Liver (tissue), 9 donors: ENCODE results near the gene LRRC32. TPM values are rescaled to one million over a fixed set of nuclear protein-coding genes. Genes with fewer than 3 reads are reported as not detected.
A peak's percentile ranks its signal among the peaks of the same experiment; 100 is the strongest.

Experiments used
- DNase-seq: peaks from one replicate; pipeline ENCODE4 v3.0.0-alpha.2; 2017; ENCODE audit warnings: low spot score
- H3K27ac ChIP-seq, 2 donors: one replicate each; pipeline ENCODE4 v1.7.0; 2013; ENCODE audit warnings: inconsistent platforms in 2 of 2, low read length in 2 of 2, control low read depth in 1 of 2, low read depth in 1 of 2, mild to moderate bottlenecking in 1 of 2
- H3K27me3 ChIP-seq, 4 donors: one replicate each; pipeline versions ENCODE4 v1.6.1 to v1.7.0; 2013; ENCODE audit warnings: low read length in 3 of 4, inconsistent platforms in 1 of 4, mild to moderate bottlenecking in 1 of 4, moderate library complexity in 1 of 4; ENCODE audit not compliant: control insufficient read depth in 4 of 4, insufficient read depth in 4 of 4
- H3K36me3 ChIP-seq, 4 donors: one replicate each; pipeline versions ENCODE4 v1.6.1 to v1.7.0; 2013; ENCODE audit warnings: low read length in 3 of 4, mild to moderate bottlenecking in 3 of 4, low read depth in 1 of 4, moderate library complexity in 1 of 4; ENCODE audit not compliant: control insufficient read depth in 4 of 4, insufficient read depth in 3 of 4
- H3K4me1 ChIP-seq, 4 donors: one replicate each; pipeline versions ENCODE4 v1.6.1 to v1.7.0; 2013; ENCODE audit warnings: low read length in 3 of 4, mild to moderate bottlenecking in 3 of 4, moderate library complexity in 1 of 4; ENCODE audit not compliant: control insufficient read depth in 4 of 4, insufficient read depth in 4 of 4
- H3K4me3 ChIP-seq, 3 donors: one replicate each; pipeline versions ENCODE4 v1.6.1 to v1.7.0; 2013; ENCODE audit warnings: low read length in 3 of 3, control low read depth in 1 of 3, low read depth in 1 of 3, mild to moderate bottlenecking in 1 of 3
- H3K9ac ChIP-seq, 2 donors: one replicate each; pipeline ENCODE4 v1.7.0; 2013; ENCODE audit warnings: low read length in 2 of 2, mild to moderate bottlenecking in 2 of 2, moderate library complexity in 2 of 2, control low read depth in 1 of 2, low read depth in 1 of 2
- H3K9me3 ChIP-seq, 4 donors: one replicate each; pipeline versions ENCODE4 v1.6.1 to v1.7.0; 2013; ENCODE audit warnings: low read length in 3 of 4; ENCODE audit not compliant: control insufficient read depth in 4 of 4
- FOXA1 ChIP-seq: IDR thresholded peaks from 2 replicates; pipeline ENCODE4 v1.6.1; 2016; ENCODE audit warnings: antibody characterized with exemption
- FOXA2 ChIP-seq: IDR thresholded peaks from 2 replicates; pipeline ENCODE4 v1.6.1; 2016; ENCODE audit warnings: antibody characterized with exemption
- GABPA ChIP-seq, 2 donors: IDR thresholded peaks in 1 of 2; conservative IDR thresholded peaks in 1 of 2; 2 replicates each; pipeline ENCODE4 v1.6.1; 2016; ENCODE audit warnings: antibody characterized with exemption in 2 of 2, mild to moderate bottlenecking in 1 of 2, moderate library complexity in 1 of 2
- HNF4A ChIP-seq, 2 donors: conservative IDR thresholded peaks; 2 replicates each; pipeline ENCODE4 v1.6.1; 2016; ENCODE audit warnings: antibody characterized with exemption in 2 of 2, mild to moderate bottlenecking in 2 of 2
- JUND ChIP-seq, 2 donors: IDR thresholded peaks; 2 replicates each; pipeline ENCODE4 v1.6.1; 2016; ENCODE audit warnings: antibody characterized with exemption in 2 of 2
- MAX ChIP-seq: IDR thresholded peaks from 2 replicates; pipeline ENCODE4 v1.6.1; 2016; ENCODE audit warnings: antibody characterized with exemption
- NR2F2 ChIP-seq: IDR thresholded peaks from 2 replicates; pipeline ENCODE4 v1.6.1; 2016; ENCODE audit warnings: antibody characterized with exemption
- RAD21 ChIP-seq, 2 donors: IDR thresholded peaks; 2 replicates each; pipeline ENCODE4 v1.6.1; 2016; ENCODE audit warnings: antibody characterized with exemption in 2 of 2, mild to moderate bottlenecking in 2 of 2
- REST ChIP-seq: IDR thresholded peaks from 2 replicates; pipeline ENCODE4 v1.6.1; 2016; ENCODE audit warnings: antibody characterized with exemption, mild to moderate bottlenecking
- RXRA ChIP-seq, 2 donors: IDR thresholded peaks; 2 replicates each; pipeline ENCODE4 v1.6.1; 2017 to 2018; ENCODE audit warnings: antibody characterized with exemption in 2 of 2, mild to moderate bottlenecking in 1 of 2
- TAF1 ChIP-seq: conservative IDR thresholded peaks from 2 replicates; pipeline ENCODE4 v1.6.1; 2016; ENCODE audit warnings: antibody characterized with exemption, mild to moderate bottlenecking
- ZBTB33 ChIP-seq: IDR thresholded peaks from 2 replicates; pipeline ENCODE4 v1.6.1; 2016; ENCODE audit warnings: antibody characterized with exemption
- WGBS: extraction: QIAGEN DNeasy Blood & Tissue Kit; methylation state at CpG from one replicate; pipeline ENCODE4 v1.1.7; 2013; 5-methylcytosine and 5-hydroxymethylcytosine counted together
- polyA plus RNA-seq, 2 donors: library from polyadenylated mRNA; stranded (reverse) in 1 of 2; unstranded in 1 of 2; fragments of 200-250 nt in 1 of 2; fragments of >200 nt in 1 of 2; fragmentation: Nextera tagmentation in 1 of 2; extraction: Ambion mirVana in 1 of 2; gene quantifications; one replicate each; pipeline versions ENCODE4 v1.2.1 to v1.2.3, GENCODE V29; 2013 to 2015
- total RNA-seq, 2 donors: library from RNA; depleted of rRNA; stranded (reverse); fragments of >200 nt; gene quantifications; one replicate each; pipeline ENCODE4 v1.2.3, GENCODE V29; 2014
- TF ChIP-seq, protein P1 (sequence below): IDR thresholded peaks from 2 replicates; pipeline ENCODE4 v1.6.1; 2016; ENCODE audit warnings: antibody characterized with exemption
- donor health status: healthy.
- donor health status: healthy.
- donor health status: healthy.
- donor health status: healthy.
- donor health status: healthy.

The LRRC32 gene
- total and polyA plus RNA-seq, 4 donors, result 5.4 to 15.4 (median 9.3) TPM

DNA sequence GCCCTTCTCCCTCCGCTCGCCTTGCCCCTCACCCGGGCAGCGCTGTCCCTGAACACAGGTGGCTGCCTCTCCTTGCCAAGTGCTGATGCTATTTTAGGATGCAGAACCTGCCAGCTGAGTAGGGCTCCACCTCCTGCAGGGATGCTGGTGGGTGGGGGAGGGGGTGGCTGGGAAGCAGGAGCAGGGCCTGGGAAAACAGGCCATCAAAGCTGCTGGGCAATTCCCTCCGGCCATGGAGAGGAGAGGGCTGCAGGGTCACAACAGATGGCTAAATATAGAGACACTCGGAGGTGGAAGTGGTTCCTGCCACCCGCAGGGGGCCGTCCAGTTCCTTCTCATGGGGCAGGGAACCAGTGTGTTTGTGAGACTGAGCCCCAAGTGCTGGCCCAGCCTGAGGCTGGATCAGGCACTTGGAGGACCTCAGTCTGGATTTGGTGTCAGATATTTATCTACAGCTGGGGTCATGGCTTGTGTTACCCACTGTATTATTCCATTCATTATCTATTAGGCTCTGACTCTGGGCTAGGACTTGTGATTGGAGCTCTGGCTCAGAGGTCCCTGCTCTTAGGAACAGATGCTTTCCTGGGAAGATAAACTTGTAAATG, 59.6 kb downstream of the LRRC32 start:
- DNase-seq, result peak; percentile 32
- Histone ChIP-seq H3K27me3 (no peaks in the 10 kb centered on the region), H3K27ac (no peak overlapping the region), H3K36me3 (no peaks in the 10 kb centered on the region), H3K4me1 (no peaks in the 10 kb centered on the region), H3K9me3 (no peaks in the 10 kb centered on the region), H3K9ac (no peak overlapping the region), H3K4me3 (no peak overlapping the region)
- peak; percentile 8 to 31 for TF ChIP-seq RAD21 (IDR thresholded peaks at IDR 0.05)
- no peak for TF ChIP-seq JUND (IDR thresholded peaks at IDR 0.05)
- 71% methylated on average over 8 of the region's 8 CpGs for WGBS

GRCh38 chr11:76610371-76610770, 60.2 kb downstream of the LRRC32 start:
- DNase-seq, result peak; percentile 19
- Histone ChIP-seq H3K4me3 (no peak overlapping the region), H3K9me3 (no peaks in the 10 kb centered on the region), H3K9ac (no peak overlapping the region), H3K4me1 (no peaks in the 10 kb centered on the region), H3K36me3 (no peaks in the 10 kb centered on the region), H3K27me3 (no peaks in the 10 kb centered on the region), H3K27ac (no peak overlapping the region)
- WGBS, result 90% methylated on average over 4 of the region's 4 CpGs
- TF ChIP-seq GABPA (IDR thresholded peaks at IDR 0.05 in 1 of 2, conservative IDR thresholded peaks at IDR 0.05 in 1 of 2) (no peak), NR2F2 (no peak), MAX (no peak), HNF4A (conservative IDR thresholded peaks at IDR 0.05) (no peak), FOXA2 (no peak), REST (no peak), FOXA1 (no peak), ZBTB33 (no peak), TAF1 (no peak), RAD21 (IDR thresholded peaks at IDR 0.05) (no peak), RXRA (IDR thresholded peaks at IDR 0.05) (no peak)
- TF ChIP-seq, protein P1, sequence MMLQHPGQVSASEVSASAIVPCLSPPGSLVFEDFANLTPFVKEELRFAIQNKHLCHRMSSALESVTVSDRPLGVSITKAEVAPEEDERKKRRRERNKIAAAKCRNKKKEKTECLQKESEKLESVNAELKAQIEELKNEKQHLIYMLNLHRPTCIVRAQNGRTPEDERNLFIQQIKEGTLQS, result no peak
